Colonic mucosa (tissue), 4 donors: ENCODE measurements around the gene SCTR. TPM values are rescaled to one million over a fixed set of nuclear protein-coding genes. Genes with fewer than 3 reads are reported as not detected.

Experiments used
- DNase-seq: peaks from one replicate; pipeline ENCODE4 v3.0.0-alpha.2; 2020
- H3K27ac ChIP-seq: fragments of 200-600 bp; one replicate; pipeline ENCODE4 v1.8.0; 2021
- H3K27me3 ChIP-seq: fragments of 200-600 bp; one replicate; pipeline ENCODE4 v1.8.0; 2021
- H3K36me3 ChIP-seq: fragments of 200-600 bp; one replicate; pipeline ENCODE4 v1.8.0; 2021
- H3K4me1 ChIP-seq: fragments of 200-600 bp; one replicate; pipeline ENCODE4 v1.8.0; 2021; ENCODE audit warnings: mild to moderate bottlenecking
- H3K4me3 ChIP-seq: fragments of 200-600 bp; one replicate; pipeline ENCODE4 v1.8.0; 2021
- H3K9ac ChIP-seq, 2 donors: one replicate each; pipeline ENCODE4 v1.7.0; 2013; ENCODE audit warnings: control low read depth in 2 of 2, low read depth in 2 of 2, low read length in 2 of 2
- H3K9me3 ChIP-seq: fragments of 200-600 bp; one replicate; pipeline ENCODE4 v1.8.0; 2021
- CTCF ChIP-seq: fragments of 200-600 bp; IDR thresholded peaks from one replicate; pipeline ENCODE4 v1.8.0; 2022; ENCODE audit warnings: antibody characterized with exemption, mild to moderate bottlenecking
- intact Hi-C: fragments of 100-400 bp; cut with DNase I; formaldehyde crosslinking; loops from one replicate; pipeline ENCODE4 v1.14.1; 2022
- total RNA-seq, 2 donors: library from RNA; stranded (reverse); fragmentation: NEBNext Ultra II Directional in 1 of 2; extraction: Animal tissue kit (Norgen Biotek cat#: 25700) in 1 of 2; gene quantifications; one replicate each; pipeline ENCODE4 v1.2.1, GENCODE V29; 2021
- donor health status: healthy.
- donor health status: DM: no; HTN: no; CAD: no.
- donor health status: DM: no; HTN: no; CAD: no.

SCTR gene
- total RNA-seq, 2 donors from 2014 or later, result 0.25 to 0.27 TPM

- intact Hi-C loops, result no loop called here
- no peak for DNase-seq
- no peaks in the 10 kb centered on the region for H3K9me3 ChIP-seq
- no peak for TF ChIP-seq CTCF
- H3K9ac ChIP-seq, result no peak overlapping the region
- no peaks in the 10 kb centered on the region for H3K27me3 ChIP-seq
- H3K4me3 ChIP-seq, result no peak overlapping the region
- no peaks in the 10 kb centered on the region for H3K36me3 ChIP-seq
- H3K27ac ChIP-seq, result no peak overlapping the region
- H3K4me1 ChIP-seq, result no peaks in the 10 kb centered on the region
Measured at GRCh38 chr2:119550856-119551255, 26.6 kb upstream of the SCTR start.

- no peak for DNase-seq
- Histone ChIP-seq H3K27ac (no peak overlapping the region), H3K9me3 (no peaks in the 10 kb centered on the region), H3K4me1 (no peaks in the 10 kb centered on the region), H3K9ac (no peak overlapping the region), H3K36me3 (no peaks in the 10 kb centered on the region), H3K4me3 (no peak overlapping the region), H3K27me3 (no peaks in the 10 kb centered on the region)
- intact Hi-C loops, result no loop called here
- no peak for TF ChIP-seq CTCF
Measured at GRCh38 chr2:119550346-119550745, 26.1 kb upstream of the SCTR start.

GRCh38 chr2:119549241-119549640, 25.0 kb upstream of the SCTR start:
- intact Hi-C loops, result no loop called here
- H3K36me3 ChIP-seq, result no peaks in the 10 kb centered on the region
- H3K9ac ChIP-seq, result no peak overlapping the region
- no peak for DNase-seq
- no peak overlapping the region for H3K27ac ChIP-seq
- H3K9me3 ChIP-seq, result no peaks in the 10 kb centered on the region
- H3K4me3 ChIP-seq, result no peak overlapping the region
- no peaks in the 10 kb centered on the region for H3K4me1 ChIP-seq
- H3K27me3 ChIP-seq, result no peaks in the 10 kb centered on the region
- TF ChIP-seq CTCF, result no peak

- Histone ChIP-seq H3K9ac (no peak overlapping the region), H3K4me3 (no peak overlapping the region), H3K27ac (no peak overlapping the region), H3K4me1 (no peaks in the 10 kb centered on the region), H3K27me3 (no peaks in the 10 kb centered on the region), H3K9me3 (no peaks in the 10 kb centered on the region), H3K36me3 (no peaks in the 10 kb centered on the region)
- no peak for DNase-seq
- intact Hi-C loops, result no loop called here
- no peak for TF ChIP-seq CTCF
Measured at GRCh38 chr2:119548516-119549120, 24.3 kb upstream of the SCTR start.

- Histone ChIP-seq H3K4me3 (no peak overlapping the region), H3K27ac (no peak overlapping the region), H3K36me3 (no peaks in the 10 kb centered on the region), H3K9ac (no peak overlapping the region), H3K4me1 (no peaks in the 10 kb centered on the region), H3K27me3 (no peaks in the 10 kb centered on the region), H3K9me3 (no peaks in the 10 kb centered on the region)
- no peak for DNase-seq
- no peak for TF ChIP-seq CTCF
- intact Hi-C loops, result no loop called here
Measured at GRCh38 chr2:119546447-119546767, 22.1 kb upstream of the SCTR start.
